GM12872 (cell line): ENCODE results near the gene PTPN9.

Source experiments
- CTCF ChIP-seq: IDR thresholded peaks from 3 replicates; pipeline ENCODE4 v1.5.1; 2011; ENCODE audit warnings: low read depth, mild to moderate bottlenecking, low read length, moderate library complexity; ENCODE audit not compliant: insufficient read depth

Gene PTPN9

DNA sequence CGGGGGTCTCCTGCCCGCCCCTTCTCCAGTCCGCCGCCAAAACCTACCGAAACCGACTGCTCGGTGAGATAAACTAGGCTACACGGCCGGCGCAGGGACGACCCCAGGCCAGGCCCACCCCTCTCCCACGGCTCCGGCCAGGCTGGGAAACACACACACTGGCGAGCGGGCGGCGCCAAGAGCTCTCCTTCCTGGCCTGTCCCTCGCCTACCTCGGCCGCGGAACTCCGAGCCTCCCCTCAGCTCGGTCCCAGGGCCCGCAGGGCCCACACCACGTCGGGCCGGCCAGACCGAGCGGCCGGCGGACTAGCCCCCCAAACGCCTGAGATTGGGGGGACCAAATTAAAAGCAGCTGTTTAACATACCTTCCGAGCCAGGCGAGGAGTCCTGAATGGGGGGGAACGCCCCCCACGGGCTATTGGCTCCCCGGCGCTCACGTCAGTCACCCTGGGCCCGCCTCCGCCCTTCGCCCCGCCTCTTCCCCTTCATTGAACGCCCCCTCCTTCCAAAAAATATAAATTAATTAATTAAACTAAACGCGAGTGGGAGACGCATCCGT lies 123.6 kb downstream of the PTPN9 start:
- no peak for TF ChIP-seq CTCF

- no peak for TF ChIP-seq CTCF
Measured at GRCh38 chr15:75454471-75455378, 124.4 kb downstream of the PTPN9 start.

GRCh38 chr15:75453703-75454470 lies 125.2 kb downstream of the PTPN9 start:
- no peak for TF ChIP-seq CTCF

DNA sequence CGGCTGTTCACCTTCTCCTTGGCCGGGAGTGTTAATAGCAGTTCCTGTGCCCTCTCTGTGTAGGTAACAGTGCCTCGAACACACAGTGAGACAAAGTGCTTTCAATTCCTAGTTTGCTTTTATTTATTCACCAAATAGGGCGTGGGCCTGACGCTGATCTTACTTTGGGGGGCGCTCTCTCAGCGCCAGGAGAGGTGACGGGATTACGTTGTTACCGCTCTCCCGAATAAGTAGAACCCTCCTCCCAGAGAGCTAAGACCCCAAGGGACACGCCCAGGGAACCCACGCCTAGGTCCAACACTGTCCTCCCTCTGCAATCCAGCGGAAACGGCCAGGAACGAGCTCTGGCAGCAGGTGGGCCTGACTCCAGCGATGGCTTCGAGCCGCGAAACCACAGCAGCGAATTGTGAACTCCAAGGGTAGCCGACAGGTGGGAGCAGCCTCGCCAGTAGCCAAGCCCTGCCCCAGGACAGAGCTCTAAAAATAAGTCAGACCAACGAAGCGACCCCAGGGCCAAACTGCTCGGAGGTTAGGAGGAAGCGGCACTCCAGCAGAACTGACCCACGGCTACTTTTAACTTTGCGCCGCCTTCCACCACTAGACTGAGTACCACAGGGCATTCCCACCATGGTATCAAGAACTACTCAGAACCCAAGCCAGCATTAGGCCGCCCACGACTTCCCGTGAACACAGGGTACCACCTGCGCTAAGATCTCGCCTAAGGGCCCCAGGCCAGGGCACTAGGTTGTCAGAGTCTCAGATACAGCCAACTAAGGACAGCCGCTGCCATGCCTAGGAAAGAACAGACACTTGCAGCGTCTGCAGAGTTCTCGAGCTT lies 126.0 kb downstream of the PTPN9 start:
- peak; percentile 55; the same call in 2 of the 3 replicates for TF ChIP-seq CTCF

DNA sequence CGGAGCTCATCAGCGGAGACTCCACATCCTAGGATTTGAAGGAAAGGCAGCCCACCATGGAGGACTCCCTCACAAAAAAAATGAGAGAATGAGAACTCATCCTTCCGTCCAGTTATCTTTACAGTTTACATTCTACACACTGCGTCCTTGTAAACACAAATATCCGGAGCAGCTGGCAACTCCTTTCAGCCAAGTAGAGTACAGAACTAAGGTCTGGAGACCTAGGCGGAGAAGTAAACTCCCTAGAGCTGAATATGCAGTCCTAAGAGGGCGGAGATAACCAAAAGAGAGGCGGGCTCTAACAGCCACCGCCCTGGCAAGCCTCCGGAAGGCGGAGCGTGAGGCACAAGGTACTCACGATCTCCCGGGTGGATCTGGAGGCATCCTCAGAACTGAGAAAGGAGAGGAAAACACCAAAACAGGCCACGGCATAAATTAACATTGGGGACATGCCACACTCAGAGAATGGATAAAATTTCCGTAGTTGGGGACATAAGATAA lies 126.7 kb downstream of the PTPN9 start:
- no peak for TF ChIP-seq CTCF

DNA sequence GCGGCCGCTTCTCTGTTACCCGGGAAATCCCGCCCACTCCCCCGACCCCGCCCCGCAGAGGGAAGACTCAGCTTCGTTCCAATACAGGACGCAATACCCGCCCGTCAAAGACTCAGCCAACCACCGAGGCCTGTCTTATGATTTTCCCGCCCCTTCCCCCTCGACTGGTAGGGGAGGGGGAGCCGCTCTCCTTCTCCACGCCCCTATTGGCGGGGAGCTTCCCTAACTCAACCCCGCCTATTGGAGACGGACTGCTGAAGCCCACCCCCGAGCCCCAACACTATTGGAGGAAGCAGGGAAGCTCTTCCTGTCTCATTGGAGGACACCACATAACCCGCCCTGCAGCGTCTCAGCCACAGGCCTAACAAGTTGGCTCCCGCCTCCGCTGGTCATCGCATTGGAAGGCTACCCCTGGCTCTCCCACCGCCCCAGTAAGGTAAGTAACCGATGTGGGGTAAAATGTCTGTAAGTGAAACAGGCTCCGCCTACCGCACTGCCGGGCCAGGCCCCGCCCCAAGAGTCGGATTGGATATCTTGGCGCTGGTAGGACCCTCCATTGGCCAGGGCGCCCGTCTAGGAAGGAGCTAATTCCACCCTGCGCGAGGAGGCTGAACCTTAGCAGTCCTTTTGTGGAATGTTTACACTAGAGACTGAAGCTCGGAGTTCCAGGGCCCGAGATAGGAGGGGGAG lies 127.3 kb downstream of the PTPN9 start, which contains the start of gene SIN3A:
TSS of gene SIN3A (minus strand) at position 17 of the 690 bp plus-strand sequence. CDS start 21,315 bp downstream, outside the sequence.
- no peak for TF ChIP-seq CTCF
